Endometrial microvascular endothelial cells (primary cell): ENCODE data around the gene TRIM46. TPM values are rescaled to one million over a fixed set of nuclear protein-coding genes. Genes with fewer than 3 reads are reported as not detected.

Experiments used
- in situ Hi-C: cut with HindIII; loops from 2 replicates; pipeline ENCODE4 v1.10.0; 2017; ENCODE audit warnings: low sequenced_read_pairs, low pct_unique_long_range_greater_than_20kb; ENCODE audit errors: inconsistent ontology term
- total RNA-seq: library from RNA; depleted of rRNA; stranded (reverse); fragments of >200 nt; gene quantifications from one replicate; pipeline ENCODE4 v1.2.3, GENCODE V29; 2015; ENCODE audit errors: inconsistent ontology term

Gene TRIM46, protein sequence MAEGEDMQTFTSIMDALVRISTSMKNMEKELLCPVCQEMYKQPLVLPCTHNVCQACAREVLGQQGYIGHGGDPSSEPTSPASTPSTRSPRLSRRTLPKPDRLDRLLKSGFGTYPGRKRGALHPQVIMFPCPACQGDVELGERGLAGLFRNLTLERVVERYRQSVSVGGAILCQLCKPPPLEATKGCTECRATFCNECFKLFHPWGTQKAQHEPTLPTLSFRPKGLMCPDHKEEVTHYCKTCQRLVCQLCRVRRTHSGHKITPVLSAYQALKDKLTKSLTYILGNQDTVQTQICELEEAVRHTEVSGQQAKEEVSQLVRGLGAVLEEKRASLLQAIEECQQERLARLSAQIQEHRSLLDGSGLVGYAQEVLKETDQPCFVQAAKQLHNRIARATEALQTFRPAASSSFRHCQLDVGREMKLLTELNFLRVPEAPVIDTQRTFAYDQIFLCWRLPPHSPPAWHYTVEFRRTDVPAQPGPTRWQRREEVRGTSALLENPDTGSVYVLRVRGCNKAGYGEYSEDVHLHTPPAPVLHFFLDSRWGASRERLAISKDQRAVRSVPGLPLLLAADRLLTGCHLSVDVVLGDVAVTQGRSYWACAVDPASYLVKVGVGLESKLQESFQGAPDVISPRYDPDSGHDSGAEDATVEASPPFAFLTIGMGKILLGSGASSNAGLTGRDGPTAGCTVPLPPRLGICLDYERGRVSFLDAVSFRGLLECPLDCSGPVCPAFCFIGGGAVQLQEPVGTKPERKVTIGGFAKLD
- 2.4 TPM for total RNA-seq

DNA sequence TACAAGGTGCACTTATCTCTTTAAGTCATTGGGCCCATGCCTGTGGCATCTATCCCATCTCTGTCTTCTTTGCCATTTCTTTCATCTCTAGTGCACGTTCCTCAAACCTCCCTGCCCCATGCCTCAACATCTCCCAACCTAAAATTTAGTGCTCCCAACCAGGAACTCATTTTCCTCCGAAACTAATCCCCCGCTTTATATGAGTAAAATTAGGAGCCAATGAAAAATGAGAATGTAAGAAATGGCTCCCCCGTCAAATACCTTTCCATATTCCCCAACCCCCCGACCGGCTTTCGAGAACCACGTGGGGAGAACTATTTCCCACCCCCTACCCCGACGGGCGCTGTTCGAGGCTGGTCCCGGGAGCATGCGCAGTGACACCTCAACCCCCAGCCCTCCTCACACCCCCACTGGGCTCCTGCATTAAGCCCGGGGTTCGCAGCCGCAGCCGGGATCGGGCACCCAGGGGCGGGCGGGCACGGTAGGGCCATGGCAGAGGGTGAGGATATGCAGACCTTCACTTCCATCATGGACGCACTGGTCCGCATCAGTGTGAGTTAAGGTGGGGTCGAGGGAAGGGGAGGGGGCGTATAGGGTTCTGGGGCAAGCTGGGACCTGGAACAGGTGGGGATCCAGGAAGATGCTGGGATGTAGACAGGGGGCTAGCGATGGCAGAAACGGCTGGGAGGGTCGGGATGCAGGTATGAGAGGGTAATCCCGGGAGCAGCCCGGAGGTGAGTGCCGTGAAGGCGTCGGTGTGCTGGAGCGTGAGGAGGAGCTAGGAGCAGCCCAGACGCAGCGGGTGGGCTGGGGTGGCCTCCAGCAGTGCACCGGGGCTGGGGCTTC is at the start of gene TRIM46:
TRIM46 (plus strand) TSS at position 372 of the 846 bp plus-strand sequence; CDS start at position 490, 118 bp downstream.
- in situ Hi-C loops = no loop called here

DNA sequence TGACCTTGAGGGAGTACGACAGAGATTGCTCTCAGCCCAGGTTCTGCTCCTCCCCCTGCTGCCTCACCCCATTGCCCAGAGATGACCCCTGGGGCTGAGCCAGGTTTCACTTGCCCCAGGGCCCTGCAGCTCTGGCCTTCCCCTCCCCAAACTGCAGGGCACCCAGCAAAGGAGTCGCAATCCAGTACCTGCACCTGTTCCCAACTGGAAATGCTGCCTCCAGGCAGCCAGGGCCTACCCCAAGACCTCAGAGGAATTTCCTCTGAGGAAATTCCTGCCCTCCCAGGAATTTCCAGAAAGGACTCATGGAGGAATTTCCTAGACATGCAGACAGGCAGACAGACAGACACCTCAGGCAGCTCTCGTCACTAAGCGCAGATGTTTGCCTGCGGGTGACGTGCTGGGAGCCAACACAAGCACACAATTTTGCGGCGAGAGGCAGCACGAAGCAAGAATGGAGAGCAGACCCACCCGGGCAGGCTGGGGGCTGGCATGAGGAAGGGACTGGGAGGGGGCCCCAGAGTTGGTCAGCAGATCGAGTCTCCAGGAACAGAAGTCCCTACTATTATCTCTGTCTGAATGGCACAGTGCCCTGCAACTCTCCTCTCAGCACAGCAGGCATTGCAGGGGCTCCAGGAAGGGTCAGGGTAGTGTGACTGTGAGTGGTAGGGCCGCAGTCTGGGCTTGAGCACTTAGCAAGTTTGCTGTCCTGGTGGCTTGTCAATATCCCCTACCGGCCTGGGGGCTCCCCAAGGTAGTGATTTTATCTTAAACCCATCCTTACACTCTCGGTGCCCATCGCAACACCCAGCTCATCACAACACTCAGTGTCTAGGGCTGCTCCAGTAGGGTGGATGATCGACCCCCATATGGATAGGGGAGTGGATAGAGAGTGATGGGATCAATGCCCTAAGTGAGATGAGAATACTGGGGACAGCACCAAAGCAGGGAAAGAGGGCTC is 48.9 kb upstream of the TRIM46 start:
- in situ Hi-C loops = no loop called here

DNA sequence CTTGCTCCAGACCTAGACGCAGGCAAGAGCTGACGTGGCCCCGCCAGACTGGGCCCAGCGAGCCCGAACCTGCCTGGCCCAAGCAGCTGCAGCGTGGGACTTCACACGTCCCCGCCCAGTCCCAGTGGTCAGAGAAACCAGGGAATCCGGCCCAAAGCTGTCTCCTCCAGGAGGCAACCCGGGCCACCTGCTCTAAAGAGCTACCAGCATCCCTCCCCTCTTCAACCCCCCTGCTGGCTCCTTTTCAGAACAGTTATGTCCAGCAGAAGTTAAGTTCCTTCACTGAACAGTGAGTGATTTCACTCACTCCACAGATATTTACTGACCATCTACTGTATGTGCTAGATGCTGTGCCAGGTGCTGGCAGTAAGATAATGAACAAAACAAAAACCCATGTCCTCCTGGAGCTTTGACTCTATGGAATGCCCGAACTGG is 48.1 kb upstream of the TRIM46 start:
- in situ Hi-C loops = no loop called here

DNA sequence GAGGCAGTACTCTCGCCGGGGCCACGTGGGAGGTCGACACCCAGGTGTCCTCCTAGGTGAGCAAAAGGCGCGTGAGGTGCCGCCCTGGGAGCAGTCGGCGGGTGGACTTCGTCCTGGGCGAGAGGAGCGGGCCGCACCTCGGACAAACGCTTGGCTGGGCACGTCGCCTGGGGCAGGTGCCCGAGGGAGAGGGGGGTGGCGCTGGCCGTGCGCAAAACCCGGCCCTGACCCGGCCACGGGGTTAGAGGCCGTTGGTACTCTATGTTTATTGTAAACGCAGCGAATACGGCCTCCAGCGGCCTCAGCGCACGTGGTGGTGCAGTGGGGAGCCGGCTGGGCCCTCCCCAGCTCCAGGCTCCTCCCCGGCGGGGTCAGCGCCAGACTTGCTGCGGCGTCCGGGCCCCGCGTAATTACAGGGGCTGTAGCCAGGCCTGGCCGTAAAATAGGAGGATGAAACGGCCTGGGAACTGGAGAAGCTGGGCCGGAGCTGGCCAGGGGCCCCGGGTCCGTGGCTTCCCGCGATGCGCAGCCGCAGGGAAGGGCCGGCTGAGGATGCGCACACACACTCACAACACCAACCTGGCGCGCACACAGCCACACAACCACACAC is 47.6 kb upstream of the TRIM46 start:
- in situ Hi-C loops = no loop called here

DNA sequence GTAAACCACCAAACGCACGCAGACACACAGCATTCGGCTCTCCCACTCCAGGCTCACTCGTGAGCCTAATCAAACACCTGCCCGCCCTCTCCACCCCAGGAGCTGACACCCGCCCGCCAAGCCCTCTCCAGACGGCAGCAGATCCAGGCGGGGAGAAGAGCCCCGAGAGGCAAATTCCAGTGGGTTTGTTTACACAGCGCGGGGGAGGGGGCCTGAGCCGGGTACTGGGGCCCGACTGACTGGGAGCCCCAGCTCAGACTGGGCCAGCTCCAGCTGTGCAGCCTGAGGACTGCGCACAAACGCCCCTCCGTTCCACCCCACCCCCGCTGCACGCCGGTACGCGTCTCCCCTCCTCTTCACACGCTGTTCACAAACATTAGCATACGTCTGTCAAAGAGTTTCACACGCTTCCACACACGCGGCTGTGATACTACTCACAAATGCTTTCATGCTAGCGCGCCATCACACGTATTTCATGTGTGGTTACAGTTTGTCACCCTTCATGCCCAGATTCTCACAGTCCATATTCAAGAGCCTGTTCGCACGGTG is 47.0 kb upstream of the TRIM46 start:
- in situ Hi-C loops = no loop called here

DNA sequence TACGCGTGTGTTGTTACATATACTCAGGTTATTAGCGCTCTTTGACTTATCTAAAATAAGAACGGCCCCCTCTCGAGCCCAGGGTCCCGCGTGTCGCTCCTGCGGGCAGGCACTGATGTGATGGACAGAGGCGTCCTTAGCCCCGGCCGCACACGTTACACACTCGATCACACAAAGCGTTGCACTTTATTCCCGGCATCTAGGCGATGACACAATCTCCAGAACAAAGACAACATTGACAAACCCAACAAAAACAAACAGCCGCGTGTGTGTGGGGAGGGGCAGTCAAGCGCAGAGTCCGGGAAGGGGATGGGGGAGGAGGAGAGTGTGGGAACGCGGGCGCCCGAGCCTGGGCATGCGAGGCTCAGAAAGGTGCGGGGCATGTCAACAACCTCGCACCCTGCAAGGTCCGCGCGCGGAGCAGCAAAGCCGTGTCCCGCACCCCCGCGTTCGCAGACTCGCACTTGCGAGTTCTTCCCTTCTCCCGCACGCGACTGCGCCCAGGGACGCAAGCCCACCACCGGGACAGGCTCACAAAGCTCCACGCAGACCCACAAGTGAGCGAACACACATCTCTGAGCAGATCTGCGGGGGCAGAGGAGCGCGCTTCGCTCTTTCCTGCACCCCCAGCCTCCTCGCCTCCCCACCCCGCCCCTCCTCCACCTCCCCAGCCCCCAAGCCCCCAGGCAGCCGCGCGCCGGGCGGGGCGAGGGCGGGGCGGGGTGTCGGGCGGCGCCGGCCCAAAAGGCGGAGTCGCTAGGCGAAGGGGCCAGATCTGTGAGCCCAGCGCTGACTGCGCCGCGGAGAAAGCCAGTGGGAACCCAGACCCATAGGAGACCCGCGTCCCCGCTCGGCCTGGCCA is 46.3 kb upstream of the TRIM46 start, which contains the start of gene EFNA1:
EFNA1 (plus strand) TSS at position 772 of the 862 bp plus-strand sequence. CDS start 102 bp downstream, outside the sequence.
- in situ Hi-C loops = no loop called here

DNA sequence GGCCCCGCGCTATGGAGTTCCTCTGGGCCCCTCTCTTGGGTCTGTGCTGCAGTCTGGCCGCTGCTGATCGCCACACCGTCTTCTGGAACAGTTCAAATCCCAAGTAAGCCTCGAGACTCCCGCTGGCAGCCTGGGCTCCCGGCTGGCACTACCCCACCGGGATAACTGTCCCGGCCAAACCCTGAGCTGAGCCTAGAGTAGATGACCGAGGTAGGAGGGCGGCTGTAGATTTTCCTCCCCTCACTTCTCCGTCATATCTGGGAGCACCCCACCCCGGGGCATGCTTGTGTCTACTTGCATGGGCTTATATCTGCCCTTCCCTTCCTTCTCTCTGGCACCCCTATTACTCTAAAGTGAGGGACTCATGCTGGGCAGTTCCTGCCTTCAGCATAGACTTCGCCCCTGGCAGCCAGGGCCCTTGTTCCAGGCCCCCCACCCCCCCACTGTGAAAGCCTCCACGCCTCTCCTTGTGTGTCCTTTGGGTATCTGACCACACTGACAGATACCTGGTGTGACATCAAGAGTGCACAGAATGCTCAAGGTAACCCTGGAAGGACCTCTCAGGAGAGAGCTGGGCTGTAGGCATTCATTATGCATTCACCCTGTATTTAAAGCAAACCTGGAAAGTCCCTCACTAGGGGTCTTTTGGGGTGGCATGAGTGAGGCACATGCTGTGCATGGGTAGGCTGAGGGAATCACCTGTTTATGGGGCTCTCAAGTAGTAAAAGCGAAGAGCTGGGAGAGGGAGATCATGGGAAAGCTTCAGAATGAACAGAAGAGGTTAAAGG is 45.5 kb upstream of the TRIM46 start:
- in situ Hi-C loops = no loop called here

DNA sequence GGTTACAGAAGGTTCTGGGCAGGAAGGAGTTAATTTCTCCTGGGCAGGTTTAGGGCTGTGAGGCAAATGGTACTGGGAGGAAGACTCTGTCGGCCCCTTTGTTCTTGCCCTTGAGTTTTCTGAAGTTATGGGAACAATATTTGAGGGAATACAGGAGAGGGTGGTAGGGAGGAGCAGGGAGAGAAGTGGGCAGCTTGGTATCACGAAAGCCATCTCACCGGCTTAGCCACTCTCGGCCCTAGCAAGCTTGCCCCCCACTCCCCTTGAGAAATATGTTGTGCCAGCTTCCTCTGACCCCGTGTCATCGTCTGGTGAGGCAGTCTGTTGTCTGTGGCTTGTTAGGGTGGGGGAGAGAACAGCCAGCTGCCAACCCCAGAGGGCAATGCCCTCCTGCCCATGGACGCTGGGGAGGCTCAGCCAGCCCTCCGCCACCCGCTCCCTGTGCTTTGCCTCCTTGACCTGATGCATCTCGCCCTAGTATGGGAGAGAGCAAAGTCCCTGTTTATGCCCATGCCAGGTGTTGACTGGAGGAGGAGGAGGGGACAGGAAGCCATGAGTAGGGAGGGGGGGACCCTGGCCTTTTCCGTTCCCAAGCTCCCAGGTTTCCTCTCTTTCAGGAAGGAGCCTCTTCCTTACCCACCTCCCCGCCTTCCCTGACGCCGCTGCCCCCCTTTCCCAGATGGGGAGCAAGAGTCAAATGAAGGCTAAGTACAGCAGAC is 44.7 kb upstream of the TRIM46 start:
- in situ Hi-C loops = no loop called here

DNA sequence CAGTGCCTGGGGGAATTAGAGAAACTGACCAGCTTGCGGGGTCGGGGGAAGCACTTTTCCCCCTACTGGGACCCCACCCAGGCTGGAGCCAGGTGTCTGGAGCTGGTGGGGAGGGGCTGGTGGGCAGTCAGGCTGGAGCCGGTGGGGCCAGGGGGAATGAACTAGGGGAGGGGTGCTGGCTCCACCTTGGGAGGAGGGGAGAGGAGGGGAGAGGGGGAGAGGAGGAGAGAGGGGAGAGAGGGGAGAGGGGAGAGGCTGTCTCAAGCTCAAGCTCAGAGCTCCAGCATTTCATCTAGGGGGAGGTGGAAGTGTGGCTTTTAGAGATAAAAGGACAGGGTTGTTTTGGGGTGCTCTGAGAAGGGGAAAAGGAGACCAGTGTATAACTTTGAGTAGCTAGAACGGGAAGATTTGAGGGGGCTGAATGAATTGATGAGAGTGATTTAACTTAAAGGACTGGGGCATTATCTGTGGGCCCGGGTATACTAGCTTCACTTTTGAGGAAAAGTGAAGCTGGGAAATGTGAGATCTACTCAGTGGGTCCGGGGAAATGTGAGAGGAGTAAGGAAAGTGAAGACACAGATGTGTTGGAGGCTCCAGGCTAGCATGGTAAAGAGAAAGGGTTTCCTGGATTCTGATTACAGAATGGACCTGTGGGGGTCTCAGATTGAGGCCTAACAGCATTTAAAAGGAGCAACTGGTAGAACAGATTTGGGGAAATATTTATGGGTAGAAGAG is 43.2 kb upstream of the TRIM46 start:
- in situ Hi-C loops = no loop called here

DNA sequence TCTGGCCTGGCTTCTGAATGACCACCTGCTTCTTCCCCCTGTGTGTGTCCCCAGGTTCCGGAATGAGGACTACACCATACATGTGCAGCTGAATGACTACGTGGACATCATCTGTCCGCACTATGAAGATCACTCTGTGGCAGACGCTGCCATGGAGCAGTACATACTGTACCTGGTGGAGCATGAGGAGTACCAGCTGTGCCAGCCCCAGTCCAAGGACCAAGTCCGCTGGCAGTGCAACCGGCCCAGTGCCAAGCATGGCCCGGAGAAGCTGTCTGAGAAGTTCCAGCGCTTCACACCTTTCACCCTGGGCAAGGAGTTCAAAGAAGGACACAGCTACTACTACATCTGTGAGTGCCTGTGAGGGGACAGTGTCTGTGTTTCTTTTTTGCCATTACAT is 42.4 kb upstream of the TRIM46 start:
- in situ Hi-C loops = no loop called here

DNA sequence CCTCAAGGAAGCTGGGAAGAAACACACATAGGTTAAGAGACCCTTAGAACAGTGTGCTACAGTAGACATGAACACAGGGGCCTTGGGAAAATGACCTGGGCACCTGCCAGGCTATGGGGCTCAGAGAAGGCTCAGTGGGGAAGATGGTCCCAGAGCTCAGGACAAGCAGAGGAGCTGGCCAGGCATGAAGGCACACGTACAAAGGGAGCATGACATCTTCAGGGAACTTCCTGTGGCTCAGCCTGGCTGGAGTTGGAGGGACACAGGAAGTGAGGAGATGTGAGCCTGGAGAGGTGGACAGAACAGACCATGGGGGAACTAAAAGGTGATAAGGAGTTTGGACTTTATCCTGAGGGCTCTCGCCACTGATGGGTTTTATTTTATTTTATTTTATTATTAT is 41.8 kb upstream of the TRIM46 start:
- in situ Hi-C loops = no loop called here

DNA sequence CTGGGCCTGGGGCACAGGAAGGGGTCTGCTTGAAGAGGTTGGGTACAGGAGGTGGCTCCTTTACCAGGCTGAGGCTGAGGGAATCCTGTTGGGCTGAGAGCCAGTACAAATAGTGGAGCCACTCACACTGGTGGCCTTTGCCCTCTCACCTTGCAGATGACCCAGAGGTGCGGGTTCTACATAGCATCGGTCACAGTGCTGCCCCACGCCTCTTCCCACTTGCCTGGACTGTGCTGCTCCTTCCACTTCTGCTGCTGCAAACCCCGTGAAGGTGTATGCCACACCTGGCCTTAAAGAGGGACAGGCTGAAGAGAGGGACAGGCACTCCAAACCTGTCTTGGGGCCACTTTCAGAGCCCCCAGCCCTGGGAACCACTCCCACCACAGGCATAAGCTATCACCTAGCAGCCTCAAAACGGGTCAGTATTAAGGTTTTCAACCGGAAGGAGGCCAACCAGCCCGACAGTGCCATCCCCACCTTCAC is 39.8 kb upstream of the TRIM46 start:
- in situ Hi-C loops = no loop called here

DNA sequence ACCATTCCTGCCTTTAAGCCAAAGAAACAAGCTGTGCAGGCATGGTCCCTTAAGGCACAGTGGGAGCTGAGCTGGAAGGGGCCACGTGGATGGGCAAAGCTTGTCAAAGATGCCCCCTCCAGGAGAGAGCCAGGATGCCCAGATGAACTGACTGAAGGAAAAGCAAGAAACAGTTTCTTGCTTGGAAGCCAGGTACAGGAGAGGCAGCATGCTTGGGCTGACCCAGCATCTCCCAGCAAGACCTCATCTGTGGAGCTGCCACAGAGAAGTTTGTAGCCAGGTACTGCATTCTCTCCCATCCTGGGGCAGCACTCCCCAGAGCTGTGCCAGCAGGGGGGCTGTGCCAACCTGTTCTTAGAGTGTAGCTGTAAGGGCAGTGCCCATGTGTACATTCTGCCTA is 39.3 kb upstream of the TRIM46 start:
- in situ Hi-C loops = no loop called here

DNA sequence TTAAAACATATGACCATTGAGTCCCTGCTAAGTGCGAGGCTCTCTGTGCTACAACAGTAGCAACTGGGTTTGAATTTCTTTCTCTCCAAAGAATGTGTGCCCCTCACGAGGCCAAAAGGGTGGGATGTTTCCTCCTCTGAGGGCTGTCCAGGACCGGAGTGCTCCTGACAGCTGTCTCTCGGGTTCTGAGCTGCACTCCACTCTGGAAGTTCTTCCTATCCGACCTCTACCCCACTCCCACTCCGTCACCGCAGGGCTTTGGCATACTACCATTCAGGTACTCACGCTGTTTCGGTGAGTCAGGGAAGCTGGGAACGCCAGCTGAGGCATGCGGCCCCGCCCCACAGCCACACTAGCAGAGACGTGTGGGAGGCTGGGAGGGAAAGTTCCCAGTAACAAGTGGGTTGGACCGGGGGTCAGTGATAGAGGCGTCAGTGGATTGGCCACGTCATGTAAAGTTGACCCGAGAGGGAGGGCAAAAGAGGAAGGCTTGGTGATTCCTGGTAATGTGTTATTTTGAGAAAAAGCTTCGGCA is 38.7 kb upstream of the TRIM46 start:
- in situ Hi-C loops = no loop called here
